HepG2 (cell line): ENCODE data around the gene CYBB.

Source experiments
- CHD4 ChIP-seq: fragments of 200-600 bp; sonication (generic); IDR thresholded peaks from 2 replicates; pipeline ENCODE4 v1.7.0; 2017; ENCODE audit warnings: mild to moderate bottlenecking, low read length, borderline replicate concordance
- TAF1 ChIP-seq: sonication (generic); formaldehyde crosslinking; IDR thresholded peaks from 2 replicates; pipeline ENCODE4 v1.4.0; 2020; ENCODE audit warnings: missing genetic modification reagents
- ZBTB1 ChIP-seq: sonication (generic); formaldehyde crosslinking; IDR thresholded peaks from 2 replicates; pipeline ENCODE4 v1.4.0; 2020; ENCODE audit warnings: missing genetic modification reagents, borderline replicate concordance
- ZNF10 ChIP-seq: sonication (generic); formaldehyde crosslinking; IDR thresholded peaks from 2 replicates; pipeline ENCODE4 v1.4.0; 2020; ENCODE audit warnings: mild to moderate bottlenecking, low read depth, missing genetic modification reagents, borderline replicate concordance
- ZNF383 ChIP-seq: sonication (generic); formaldehyde crosslinking; IDR thresholded peaks from 2 replicates; pipeline ENCODE4 v1.4.0; 2020; ENCODE audit warnings: missing genetic modification reagents, mild to moderate bottlenecking, borderline replicate concordance
- ZNF660 ChIP-seq: sonication (generic); formaldehyde crosslinking; IDR thresholded peaks from 2 replicates; pipeline ENCODE4 v1.5.1; 2020; ENCODE audit warnings: mild to moderate bottlenecking, low read depth, missing genetic modification reagents, borderline replicate concordance
- TF ChIP-seq, protein P1 (sequence below): sonication (generic); formaldehyde crosslinking; IDR thresholded peaks from 2 replicates; pipeline ENCODE4 v1.5.0; 2020; ENCODE audit warnings: mild to moderate bottlenecking, missing genetic modification reagents, moderate library complexity
- TF ChIP-seq, protein P2 (sequence below): fragments of 450-650 bp; IDR thresholded peaks from 2 replicates; pipeline ENCODE4 v1.6.1; 2016
- TF ChIP-seq, protein P3 (sequence below): sonication (generic); formaldehyde crosslinking; IDR thresholded peaks from 2 replicates; pipeline ENCODE4 v1.8.1; 2023; ENCODE audit warnings: mild to moderate bottlenecking, missing genetic modification reagents

DNA sequence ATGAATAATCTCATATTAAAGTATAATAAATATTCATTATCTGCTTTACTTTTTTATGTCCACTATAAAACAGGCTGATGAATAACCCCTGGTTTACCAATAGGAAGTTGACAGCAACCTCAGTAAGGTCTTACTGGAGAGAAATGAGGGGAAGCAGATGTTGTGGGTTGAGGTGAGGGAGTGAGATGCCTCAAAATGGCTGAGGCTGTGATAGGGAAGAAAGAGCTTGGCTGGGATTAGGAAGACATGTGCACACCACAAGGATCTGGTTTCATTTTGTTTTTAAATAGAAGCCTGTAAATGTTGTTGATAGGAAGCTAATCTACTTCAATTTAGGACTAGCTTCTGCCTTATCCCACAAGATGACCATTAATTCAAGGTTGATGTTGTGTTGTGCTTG, 14.4 kb upstream of the CYBB start:
- TF ChIP-seq, protein P1, sequence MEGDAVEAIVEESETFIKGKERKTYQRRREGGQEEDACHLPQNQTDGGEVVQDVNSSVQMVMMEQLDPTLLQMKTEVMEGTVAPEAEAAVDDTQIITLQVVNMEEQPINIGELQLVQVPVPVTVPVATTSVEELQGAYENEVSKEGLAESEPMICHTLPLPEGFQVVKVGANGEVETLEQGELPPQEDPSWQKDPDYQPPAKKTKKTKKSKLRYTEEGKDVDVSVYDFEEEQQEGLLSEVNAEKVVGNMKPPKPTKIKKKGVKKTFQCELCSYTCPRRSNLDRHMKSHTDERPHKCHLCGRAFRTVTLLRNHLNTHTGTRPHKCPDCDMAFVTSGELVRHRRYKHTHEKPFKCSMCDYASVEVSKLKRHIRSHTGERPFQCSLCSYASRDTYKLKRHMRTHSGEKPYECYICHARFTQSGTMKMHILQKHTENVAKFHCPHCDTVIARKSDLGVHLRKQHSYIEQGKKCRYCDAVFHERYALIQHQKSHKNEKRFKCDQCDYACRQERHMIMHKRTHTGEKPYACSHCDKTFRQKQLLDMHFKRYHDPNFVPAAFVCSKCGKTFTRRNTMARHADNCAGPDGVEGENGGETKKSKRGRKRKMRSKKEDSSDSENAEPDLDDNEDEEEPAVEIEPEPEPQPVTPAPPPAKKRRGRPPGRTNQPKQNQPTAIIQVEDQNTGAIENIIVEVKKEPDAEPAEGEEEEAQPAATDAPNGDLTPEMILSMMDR, result no peak
- TF ChIP-seq ZNF383 (CRISPR knock-in tag), result no peak
- TF ChIP-seq CHD4, result no peak
- TF ChIP-seq ZBTB1, result no peak
- TF ChIP-seq, protein P2, sequence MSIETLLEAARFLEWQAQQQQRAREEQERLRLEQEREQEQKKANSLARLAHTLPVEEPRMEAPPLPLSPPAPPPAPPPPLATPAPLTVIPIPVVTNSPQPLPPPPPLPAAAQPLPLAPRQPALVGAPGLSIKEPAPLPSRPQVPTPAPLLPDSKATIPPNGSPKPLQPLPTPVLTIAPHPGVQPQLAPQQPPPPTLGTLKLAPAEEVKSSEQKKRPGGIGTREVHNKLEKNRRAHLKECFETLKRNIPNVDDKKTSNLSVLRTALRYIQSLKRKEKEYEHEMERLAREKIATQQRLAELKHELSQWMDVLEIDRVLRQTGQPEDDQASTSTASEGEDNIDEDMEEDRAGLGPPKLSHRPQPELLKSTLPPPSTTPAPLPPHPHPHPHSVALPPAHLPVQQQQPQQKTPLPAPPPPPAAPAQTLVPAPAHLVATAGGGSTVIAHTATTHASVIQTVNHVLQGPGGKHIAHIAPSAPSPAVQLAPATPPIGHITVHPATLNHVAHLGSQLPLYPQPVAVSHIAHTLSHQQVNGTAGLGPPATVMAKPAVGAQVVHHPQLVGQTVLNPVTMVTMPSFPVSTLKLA, result no peak
- TF ChIP-seq ZNF10 (CRISPR knock-in tag), result no peak
- TF ChIP-seq ZNF660 (CRISPR knock-in tag), result no peak
- TF ChIP-seq TAF1, result no peak
- TF ChIP-seq, protein P3, sequence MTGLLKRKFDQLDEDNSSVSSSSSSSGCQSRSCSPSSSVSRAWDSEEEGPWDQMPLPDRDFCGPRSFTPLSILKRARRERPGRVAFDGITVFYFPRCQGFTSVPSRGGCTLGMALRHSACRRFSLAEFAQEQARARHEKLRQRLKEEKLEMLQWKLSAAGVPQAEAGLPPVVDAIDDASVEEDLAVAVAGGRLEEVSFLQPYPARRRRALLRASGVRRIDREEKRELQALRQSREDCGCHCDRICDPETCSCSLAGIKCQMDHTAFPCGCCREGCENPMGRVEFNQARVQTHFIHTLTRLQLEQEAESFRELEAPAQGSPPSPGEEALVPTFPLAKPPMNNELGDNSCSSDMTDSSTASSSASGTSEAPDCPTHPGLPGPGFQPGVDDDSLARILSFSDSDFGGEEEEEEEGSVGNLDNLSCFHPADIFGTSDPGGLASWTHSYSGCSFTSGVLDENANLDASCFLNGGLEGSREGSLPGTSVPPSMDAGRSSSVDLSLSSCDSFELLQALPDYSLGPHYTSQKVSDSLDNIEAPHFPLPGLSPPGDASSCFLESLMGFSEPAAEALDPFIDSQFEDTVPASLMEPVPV (CRISPR knock-in tag), result no peak
